GM19328 (cell line): ENCODE data around the gene EIF4E1B.

ENCODE experiments used
- ATAC-seq: cut with Tn5 transposase; IDR thresholded peaks from one replicate; pipeline ENCODE4 v1.9.1; 2021; ENCODE audit warnings: mild to moderate bottlenecking, moderate library complexity; ENCODE audit not compliant: unreplicated experiment

EIF4E1B gene

DNA sequence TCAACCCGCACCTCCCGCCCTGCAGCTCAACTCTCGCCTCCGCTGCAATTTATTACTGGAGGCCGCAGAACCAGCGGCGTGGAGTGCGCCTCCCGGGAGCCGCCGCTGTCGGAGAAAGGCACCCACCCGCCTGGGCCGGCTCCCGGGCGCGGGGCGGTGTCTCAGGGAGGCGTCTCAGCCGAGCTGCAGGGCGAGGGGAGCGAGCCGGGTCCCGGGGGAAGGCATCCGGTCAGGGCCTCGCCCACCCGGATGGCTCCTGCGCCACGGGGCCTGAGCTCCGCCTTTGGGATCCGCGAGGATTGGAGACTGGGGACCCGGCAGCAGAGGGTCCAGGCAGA, 49.7 kb downstream of the EIF4E1B start:
- no peak for ATAC-seq

DNA sequence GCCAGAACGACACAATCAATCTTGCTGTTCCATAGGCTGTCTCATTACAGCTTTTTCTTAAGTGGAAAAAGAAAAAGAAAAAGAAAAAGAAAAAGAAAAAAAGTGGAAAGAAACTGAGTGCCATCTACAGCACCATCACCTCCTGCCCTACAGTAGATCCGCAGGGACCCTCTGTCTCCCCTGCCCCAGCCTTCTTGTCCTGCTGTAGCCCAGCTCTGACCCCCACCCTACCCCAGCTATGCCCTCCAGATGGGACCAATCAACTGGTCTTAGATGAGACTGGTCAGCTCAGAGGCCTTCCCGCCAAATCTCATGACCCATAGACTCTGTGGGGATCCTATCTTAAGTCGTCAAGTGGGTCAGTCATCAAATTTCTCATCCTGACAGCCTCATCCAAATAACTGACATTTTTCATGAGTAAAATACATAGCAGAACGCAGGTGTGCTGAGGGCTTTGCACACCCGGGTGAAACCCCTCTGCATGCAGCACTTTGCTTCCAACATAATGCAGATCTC, 51.6 kb downstream of the EIF4E1B start:
- ATAC-seq: no peak

DNA sequence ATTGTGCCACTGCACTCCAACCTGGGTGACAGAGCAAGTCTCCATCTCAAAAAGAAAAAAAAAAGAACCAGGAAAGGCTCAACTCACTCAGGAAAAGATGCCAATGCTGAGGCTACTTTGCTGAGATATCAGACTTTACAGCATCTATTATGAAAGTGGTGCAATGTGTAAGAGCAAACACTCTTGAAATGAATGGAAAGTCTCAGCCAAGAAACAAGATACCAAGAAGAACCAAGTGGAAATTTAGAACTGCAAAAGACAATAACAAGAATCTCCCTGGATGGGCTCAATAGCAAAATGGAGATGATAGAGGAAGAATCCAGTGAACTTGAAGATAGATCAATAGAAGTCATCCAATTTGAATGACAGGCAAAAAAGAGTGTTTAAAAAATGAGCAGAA, 54.5 kb downstream of the EIF4E1B start:
- ATAC-seq: no peak

GRCh38 chr5:176687247-176687646, 56.8 kb downstream of the EIF4E1B start:
- ATAC-seq: no peak

GRCh38 chr5:176687881-176688280, 57.4 kb downstream of the EIF4E1B start:
- no peak for ATAC-seq

DNA sequence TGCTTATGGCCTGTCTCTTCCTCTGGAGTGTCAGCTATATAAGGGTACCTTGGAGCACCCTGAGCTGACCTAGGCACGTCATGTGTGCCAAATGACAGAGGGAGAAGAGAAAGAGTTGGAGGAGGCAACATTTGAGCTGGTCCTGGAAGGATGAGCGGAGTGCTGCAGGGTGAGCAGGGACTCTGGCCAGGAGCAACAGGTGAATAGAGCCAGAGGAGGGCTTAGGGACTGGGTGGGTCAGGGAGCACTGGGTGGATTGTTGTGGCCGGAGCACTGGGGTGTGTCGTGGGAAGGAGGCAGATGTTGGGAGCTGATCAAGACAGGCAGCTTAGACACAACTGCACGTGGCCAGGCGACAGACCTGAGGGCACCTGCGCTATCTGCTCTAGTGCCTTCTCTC, 60.4 kb downstream of the EIF4E1B start:
- no peak for ATAC-seq

DNA sequence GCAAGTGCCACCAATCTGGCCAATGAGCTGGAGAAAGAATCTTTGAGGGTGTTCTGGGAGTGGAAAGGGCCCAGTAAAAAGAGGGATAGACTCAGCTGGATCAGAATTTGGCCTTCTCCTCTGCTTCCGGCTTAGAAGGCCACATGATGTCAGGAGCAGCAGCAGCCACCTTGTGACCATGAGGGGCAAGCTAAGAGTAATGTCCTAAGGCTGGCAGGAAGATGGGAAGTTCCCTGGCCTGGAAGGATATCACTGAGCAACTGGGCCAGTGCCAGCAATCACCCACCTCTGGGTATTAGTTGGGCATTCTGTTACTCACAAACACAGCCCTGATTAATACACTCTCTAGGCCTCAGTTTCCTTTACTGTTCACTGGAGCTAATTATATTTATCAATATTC, 61.0 kb downstream of the EIF4E1B start:
- no peak for ATAC-seq

DNA sequence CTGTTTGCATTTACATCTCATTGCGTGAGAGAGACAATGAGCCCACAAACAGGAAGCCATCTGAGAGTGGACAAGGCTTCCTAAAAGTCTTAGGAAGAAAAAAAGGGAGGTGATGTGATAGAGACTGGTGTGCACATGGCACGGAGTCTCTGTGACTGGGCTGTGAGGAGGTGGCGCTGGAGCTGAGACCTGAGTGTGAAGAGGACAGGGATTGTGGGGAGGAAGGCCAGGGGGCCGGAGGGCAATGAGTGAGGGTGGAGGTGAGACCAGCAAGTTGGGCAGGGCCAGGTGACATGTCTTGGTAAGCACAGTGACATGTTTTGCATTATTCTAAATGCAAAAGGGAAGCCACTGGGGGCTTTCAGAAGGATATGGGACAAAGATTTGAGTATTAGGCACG, 61.9 kb downstream of the EIF4E1B start:
- ATAC-seq: no peak

GRCh38 chr5:176692839-176693476, 62.5 kb downstream of the EIF4E1B start:
- ATAC-seq: no peak

- no peak for ATAC-seq
These were observed 63.0 kb downstream of the EIF4E1B start for GRCh38 chr5:176693477-176693851.

GRCh38 chr5:176694146-176694545, 63.7 kb downstream of the EIF4E1B start:
- no peak for ATAC-seq

DNA sequence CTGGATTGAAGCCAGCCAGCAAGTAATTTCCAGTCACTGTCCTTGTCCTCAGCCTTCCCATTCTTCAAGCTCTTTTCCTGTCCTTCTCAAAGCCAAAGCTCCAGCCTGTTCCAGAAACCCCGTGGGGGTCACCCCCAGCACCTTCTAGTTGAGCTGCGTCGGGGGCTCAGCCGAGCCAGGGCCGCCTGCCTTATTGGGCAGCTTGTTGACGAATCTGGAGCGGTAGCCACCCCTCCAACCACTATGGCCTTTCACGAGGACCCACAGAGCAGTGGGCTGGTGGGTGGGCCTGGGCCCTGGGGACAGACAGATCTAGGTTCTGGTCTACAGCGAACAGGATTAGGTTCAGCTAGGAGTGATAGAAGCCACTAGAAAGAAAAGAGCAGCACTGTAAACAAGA, 64.2 kb downstream of the EIF4E1B start:
- no peak for ATAC-seq

- no peak for ATAC-seq
These were observed 64.6 kb downstream of the EIF4E1B start for GRCh38 chr5:176695073-176695472.
